NB4 (cell line): Measurements from ENCODE around the gene KCNK15.

Experiments used
- CTCF ChIP-seq: IDR thresholded peaks from one replicate; pipeline ENCODE4 v1.5.1; 2012; ENCODE audit warnings: low read depth, low read length
- POLR2A ChIP-seq: IDR thresholded peaks from 2 replicates; pipeline ENCODE4 v1.6.1; 2011; ENCODE audit warnings: mild to moderate bottlenecking; ENCODE audit not compliant: insufficient read length; ENCODE audit errors: extremely low read depth

- no peak for TF ChIP-seq CTCF
- TF ChIP-seq POLR2A, result no peak
Observed at GRCh38 chr20:44720621-44720996, 25.1 kb upstream of the KCNK15 start.
